GM21367 (cell line): ENCODE measurements around the gene THOP1.
"Not testable (repeated sequence)": the region's sequence is repeated elsewhere in the genome, so short reads cannot be mapped to it uniquely, and the experiment has no call there.

Source experiments
- ATAC-seq: cut with Tn5 transposase; IDR thresholded peaks from one replicate; pipeline ENCODE4 v1.9.1; 2021; ENCODE audit not compliant: unreplicated experiment

Gene THOP1

GRCh38 chr19:2815191-2815614 is 29.9 kb downstream of the THOP1 start:
- ATAC-seq = no peak

- no peak for ATAC-seq
Observed at GRCh38 chr19:2815923-2816322, 30.6 kb downstream of the THOP1 start.

DNA sequence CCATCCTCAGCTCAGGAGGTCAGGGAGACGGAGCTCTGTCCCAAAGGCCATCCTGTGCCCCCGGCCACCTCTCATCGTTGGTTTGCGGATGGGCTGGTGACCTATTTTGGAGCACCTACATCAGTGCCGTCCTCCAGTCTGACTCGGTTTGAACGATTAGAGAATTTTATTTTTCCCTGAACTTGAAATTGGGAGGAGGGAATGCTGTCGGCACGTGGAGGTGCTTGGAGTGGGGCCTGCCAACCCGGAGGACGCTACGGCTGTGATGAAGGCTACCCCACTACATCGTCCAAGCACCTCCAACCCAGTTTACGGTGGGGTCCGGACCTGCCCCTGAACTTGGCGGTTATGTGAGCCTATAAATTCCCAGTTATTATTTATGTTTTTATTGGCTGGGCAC is 31.3 kb downstream of the THOP1 start:
- no peak for ATAC-seq

DNA sequence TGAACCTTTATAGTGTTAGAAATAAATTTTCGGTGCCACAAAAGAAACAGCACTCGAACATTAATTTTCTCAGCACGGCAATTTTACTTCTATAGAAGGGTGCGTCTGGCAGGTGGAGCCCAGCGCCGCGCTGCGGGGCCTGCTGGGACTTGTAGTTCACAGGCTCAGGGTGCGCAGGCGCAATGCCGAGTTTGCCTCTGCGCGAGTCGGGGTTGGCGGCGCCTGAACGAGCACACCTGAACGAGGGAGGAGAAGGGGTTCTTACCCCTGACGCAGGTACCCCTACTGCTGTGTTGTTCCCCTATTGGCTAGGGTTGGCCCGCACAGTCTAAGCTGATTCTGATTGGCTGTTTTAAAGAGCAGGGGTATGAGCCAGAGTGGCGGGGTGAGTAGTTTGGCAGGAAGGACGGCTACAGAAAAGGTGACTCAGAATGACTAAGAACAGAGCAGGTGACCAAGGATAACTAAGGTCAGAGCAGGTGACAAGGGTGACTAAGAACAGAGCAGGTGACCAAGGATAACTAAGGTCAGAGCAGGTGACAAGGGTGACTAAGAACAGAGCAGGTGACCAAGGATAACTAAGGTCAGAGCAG is 32.0 kb downstream of the THOP1 start:
- ATAC-seq = not testable (repeated sequence)

DNA sequence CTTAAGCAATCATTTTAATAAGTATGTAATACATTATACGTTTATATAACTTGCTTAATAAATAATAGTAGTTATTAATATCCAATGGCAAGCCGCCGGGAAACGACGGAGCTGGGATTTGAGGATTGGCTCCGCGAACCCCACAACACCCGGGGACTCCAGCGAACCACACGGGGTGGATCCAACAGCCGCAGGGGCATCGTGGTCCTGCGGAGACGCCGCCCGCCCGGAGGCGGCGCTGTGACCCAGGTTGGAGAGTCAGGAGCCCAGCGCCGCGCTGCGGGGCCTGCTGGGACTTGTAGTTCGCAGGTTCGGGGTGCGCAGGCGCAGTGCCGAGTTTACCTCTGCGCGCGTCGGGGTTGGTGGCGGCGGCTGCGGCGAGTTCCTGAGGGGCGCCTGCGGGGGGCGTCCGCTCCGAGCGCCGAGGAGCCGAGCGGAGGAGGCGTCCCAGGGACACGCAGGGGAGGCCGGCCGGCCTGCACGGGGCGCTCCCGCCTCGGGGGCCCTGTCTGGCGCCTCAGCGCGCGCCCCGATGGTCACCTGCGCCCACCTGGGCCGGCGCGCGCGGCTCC is 34.3 kb downstream of the THOP1 start, which contains the start of gene ZNF554:
Gene ZNF554, plus strand, starts transcription at position 329 of the 572 bp plus-strand sequence. Its CDS starts 204 bp downstream, at position 533.
- peak; percentile 72 for ATAC-seq

DNA sequence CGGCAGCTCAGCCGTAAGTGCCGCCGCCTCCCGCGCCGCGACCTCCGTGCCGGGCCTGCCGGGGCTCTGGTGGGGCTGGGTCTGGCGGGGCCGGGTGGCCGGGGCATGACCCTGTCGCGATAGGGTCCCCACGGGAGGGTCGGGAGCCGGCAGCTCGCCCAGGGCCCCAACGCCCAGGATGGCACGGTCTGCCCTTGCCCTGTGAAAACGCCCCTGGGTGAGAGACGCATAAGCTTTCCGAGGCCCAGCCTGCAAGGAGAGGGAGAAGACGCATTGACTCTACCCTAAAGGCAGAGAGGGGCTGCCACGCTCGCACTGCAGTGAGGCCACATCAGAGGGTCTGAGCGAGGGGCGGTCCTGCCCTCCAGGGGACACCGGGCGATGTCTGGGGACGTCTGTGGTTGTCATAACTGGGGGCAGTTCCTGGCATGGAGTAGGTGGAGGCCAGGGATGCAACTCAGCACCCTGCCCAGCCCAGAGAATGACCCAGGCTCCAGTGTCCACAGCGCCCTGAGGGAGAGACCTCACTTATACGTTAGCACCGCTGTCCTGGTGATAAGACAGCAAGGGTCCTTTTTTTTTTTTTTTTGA is 34.9 kb downstream of the THOP1 start:
- no peak for ATAC-seq

- ATAC-seq = no peak
Observed at GRCh38 chr19:2822846-2823245, 37.5 kb downstream of the THOP1 start.

DNA sequence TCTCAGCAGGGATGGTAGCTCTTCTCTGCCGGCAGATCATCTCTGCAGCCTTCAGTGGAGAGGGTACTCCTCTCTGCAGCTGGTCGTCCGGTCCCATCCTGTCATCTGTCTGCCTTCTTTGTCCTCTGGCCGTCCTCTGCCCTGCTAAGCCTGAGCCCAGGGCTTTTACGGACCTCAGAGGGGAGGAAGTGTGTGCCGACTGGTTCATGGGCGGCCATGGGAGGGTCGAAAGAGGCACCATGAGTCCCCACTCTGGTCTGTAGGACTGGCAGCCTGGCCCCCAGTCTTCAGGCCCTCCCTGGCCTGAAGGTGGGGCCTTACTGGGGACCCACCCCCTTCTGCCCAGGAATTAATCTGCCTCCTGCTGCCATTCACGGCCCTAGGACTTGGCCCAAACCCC is 38.3 kb downstream of the THOP1 start:
- ATAC-seq = no peak

DNA sequence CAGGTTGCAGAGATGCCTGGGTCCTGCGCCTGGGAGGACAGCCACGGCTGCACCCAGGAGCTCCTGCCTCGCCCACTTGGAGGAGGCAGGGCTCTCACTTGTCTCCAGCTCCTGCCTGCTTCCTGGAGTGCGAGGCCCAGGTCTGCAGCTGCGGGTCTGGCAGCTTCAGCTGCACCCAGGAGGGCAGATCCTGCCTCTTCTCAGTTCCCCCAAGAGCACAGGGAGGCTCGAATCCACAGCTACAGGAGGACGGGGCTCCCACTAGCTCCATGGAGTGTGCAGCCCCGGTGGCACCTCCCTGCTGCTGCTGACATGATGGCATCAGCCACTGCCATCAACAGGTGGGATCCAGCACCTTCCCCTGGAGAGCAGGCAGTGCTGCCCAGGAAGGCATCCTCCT is 38.8 kb downstream of the THOP1 start:
- ATAC-seq = no peak

- ATAC-seq = no peak
Observed at GRCh38 chr19:2827022-2827421, 41.7 kb downstream of the THOP1 start.

DNA sequence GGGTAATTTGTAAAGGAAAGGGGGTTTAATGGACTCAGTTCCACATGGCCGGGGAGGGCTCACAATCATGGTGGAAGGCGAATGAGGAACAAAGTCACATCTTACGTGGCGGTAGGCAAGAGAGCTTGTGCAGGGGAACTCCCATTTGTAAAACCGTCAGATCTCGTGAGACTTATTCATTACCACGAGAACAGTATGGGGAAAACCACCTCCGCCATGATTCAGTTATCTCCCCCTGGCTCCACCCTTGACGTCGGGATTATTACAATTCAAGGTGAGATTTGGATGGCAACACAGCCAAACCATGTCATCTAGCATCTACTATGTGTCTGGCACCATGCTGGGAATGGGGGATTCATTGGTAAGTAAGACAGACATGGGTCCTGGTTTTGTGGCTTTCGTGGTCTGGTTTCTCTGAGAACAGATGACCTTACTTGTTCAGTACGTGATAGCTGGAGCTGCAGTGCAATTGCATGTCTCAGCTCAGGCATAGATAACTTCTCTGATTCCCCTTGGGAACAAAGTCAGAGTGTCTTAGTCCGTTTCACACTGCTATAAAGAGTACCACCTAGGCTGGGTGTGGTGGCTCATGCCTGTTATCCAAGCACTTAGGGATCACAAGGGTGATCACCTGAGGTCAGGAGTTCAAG is 42.7 kb downstream of the THOP1 start:
- ATAC-seq = no peak

- no peak for ATAC-seq
Observed at GRCh38 chr19:2834294-2834871, 49.1 kb downstream of the THOP1 start.

DNA sequence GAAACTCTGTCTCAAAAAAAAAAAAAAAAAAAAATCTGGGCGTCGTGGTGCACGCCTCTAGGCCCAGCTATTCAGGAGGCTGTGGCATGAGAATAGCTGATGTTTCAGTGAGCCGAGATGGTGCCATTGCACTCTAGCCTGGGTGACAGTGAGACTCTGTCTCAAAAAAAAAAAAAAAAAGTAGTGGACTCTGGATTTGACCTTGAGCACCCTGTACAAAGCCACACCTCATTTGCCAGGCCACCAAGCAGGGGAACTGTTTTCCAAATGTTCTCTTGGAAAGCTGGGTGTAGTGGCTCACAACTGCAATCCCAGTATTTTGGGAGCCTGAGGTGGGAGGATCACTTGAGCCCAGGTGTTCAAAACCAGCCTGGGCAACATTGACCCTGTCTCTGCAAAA is 52.1 kb downstream of the THOP1 start:
- ATAC-seq = no peak

DNA sequence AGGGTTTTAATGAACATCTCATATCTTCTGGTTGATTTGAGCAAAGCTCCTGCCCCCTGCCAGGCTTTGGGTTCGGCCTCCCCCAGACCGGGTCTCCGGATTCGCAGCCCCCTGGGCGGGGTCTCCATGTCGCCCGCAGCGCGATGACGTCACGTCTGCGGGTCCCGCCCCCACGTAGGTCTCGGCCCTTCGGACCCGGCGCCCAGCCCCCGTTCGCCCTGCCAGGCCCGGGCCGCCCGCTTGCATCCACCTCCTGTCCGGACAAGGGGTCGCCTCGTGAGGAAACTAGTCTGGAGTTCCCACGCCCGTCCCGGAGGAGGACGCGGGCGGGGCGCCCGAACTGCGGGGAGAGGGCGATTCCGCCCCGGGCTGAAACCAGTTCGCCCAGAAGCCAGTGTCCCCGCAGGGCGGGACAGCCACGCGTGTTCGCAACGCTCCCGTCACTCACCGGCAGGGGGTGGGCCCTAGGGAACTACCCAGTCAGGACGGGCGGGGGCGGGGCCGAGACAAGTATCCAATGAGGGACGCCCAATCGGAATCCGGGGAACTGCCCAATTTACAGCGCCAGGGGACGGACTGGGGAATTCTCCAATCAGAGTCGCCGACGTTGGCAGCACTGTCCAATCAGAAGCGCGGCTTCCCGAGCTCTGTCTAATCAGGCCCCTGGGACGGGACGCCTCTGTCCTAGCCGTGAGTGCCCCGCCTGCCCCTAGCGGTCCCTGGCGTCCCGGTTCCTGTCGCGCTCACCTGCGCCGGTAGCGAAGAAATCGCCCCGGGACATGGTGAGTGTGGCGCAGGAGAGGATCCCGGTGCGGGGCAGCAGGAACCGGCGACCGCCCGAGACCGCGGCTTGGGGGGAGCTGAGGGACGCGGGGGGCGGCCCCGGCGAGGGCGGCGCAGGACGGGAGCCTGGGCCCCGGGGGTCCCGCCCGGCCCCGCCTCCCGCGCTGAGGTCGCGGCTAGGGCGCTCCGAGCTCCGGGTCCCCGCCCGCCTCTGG is 55.8 kb downstream of the THOP1 start, which contains the start of gene ZNF555:
Gene ZNF555, plus strand, starts transcription at position 682 of the 998 bp plus-strand sequence. Its CDS starts 98 bp downstream, at position 780.
- ATAC-seq = peak; percentile 81

- ATAC-seq = peak; percentile 21
Observed at GRCh38 chr19:2841855-2842574, 56.7 kb downstream of the THOP1 start.

DNA sequence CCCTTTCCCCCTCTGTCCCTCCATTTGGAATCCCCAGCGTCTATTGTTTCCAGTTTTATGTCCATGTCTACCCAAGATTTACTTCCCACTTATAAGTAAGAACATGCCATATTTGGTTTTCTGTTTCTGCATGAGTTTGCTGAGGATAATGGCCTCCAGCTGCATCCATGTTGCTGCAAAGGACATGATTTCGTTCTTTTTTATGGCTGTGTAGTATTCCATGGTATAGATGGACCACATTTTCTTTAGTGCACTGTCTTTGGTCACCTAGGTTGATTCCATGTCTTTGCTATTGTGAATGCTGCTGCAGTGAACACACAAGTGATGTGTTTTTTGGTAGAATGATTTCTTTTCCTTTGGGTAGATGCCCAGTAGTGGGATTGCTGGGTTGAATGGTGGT is 59.8 kb downstream of the THOP1 start:
- no peak for ATAC-seq

- ATAC-seq = no peak
Observed at GRCh38 chr19:2846180-2846894, 61.0 kb downstream of the THOP1 start.

DNA sequence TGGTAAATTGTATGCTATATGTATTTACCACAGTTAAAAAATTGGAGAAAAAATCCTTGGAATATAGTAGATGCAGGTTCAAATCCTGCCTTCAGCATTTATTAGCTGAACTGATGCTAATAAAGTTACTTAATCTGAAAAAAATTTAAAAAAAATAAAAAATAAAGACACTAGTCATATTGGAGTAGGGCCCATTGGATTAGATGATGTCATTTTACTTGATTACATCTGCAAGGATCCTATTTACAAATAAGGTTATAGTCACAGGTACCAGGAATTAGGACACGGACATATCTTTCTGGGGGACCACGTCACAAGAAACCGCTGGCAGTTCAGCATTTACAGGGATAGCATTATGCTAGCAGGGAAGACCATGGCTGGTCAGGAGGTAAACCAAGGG is 62.2 kb downstream of the THOP1 start:
- no peak for ATAC-seq

DNA sequence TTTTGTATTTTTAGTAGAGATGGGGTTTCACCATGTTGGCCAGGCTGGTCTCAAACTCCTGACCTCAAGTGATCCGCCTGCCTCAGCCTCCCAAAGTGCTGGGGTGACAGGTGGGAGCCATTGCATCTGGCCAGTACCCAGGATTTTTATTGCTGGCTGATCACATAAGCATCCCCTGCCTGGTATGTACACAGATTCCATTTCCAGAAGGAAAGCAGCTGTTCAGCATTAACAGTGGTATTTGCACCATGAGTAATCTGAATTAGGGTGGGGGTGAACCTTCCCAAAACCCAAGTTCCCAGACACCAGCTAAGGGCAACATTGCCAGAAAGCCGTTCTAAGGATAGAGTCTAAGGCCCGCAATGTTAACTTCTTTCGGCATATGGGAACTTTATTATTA is 63.3 kb downstream of the THOP1 start:
- no peak for ATAC-seq
